Measurements from ENCODE around the gene SLC9A8. TPM values are rescaled to one million over a fixed set of nuclear protein-coding genes. Genes with fewer than 3 reads are reported as not detected.

Gene SLC9A8
- total RNA-seq, 4 donors from 2014 or later = 9.0 to 31.0 (median 16.6) TPM

DNA sequence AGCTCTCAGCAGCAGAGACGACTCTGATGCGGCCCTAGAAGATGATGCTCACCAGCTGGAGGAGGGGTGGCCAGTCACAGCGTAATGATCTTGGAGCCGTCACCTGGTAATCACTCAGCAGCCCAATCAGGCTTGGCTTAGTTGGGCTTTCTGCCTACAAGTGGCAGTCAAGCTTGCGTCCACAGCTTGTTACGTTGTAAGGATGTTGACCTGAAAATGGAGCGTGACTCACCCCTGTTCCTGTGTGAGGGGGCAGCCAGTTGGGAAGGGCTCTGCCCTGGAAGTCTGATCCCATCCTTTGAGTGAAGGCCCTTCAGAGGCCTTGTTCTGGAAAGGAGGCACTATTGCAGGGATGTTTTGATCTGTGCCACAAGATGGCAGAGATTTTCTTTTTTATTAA is 52.9 kb downstream of the SLC9A8 start:
- DNase-seq = no peak
- Histone ChIP-seq H3K9me3 (no peaks in the 10 kb centered on the region), H3K27me3 (no peaks in the 10 kb centered on the region), H3K27ac (no peak overlapping the region), H3K4me1 (no peaks in the 10 kb centered on the region), H3K4me3 (no peak overlapping the region), H3K36me3 (peaks cover 0 to 9% (median 2%) of the 10 kb centered on the region in 4 donors)
- in situ Hi-C loops (cut with MboI; ENCODE audit: low pct_ligation_motif_present in 1 of 4, low pct_unique_long_range_greater_than_20kb in 1 of 4, low sequenced_read_pairs in 3 of 4) (loop anchor here in 2 of 4 donors (25.0 kb wide), 1 partner anchor 528 kb away; no protein-coding TSS in a partner anchor), intact Hi-C loops (cut with DNase I; ENCODE audit: low total_unique reads) (no loop called here)
- TF ChIP-seq POLR2A (IDR thresholded peaks at IDR 0.05) (no peak), CTCF (IDR thresholded peaks at IDR 0.05) (no peak), EP300 (IDR thresholded peaks at IDR 0.05; ENCODE audit: low read depth) (no peak), POLR2AphosphoS5 (IDR thresholded peaks at IDR 0.05) (no peak)
- WGBS, 2 donors (ENCODE audit: low coverage in 1 of 2) = 89% methylated on average over 7 of the region's 7 CpGs; no CpG with 5 or more reads in 1 of the 2 donors

DNA sequence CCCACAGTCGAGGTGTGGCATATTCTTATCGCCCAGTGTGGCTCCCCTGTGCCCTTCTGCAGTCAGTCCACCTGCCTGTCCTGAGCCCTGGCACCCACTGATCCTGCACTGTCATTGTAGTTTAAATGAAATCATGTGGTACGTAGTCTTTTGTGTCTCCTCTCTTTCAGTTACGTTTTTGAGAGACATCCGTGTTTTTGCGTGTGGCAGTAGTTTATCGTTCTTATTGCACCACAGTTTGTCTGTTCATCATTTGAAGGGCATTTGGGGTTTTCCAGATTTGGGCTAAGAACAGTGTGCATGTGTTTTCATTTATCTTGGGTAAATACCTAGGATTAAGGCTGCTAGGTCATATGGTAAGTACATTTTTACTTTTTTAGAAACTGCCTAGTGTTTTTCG is 53.4 kb downstream of the SLC9A8 start:
- DNase-seq = no peak
- no peak for TF ChIP-seq POLR2AphosphoS5 (IDR thresholded peaks at IDR 0.05)
- TF ChIP-seq POLR2A (IDR thresholded peaks at IDR 0.05) = no peak
- TF ChIP-seq EP300 (IDR thresholded peaks at IDR 0.05; ENCODE audit: low read depth) = no peak
- no peak for TF ChIP-seq CTCF (IDR thresholded peaks at IDR 0.05)
- Histone ChIP-seq H3K9me3 (no peaks in the 10 kb centered on the region), H3K36me3 (peaks cover 0 to 9% (median 2%) of the 10 kb centered on the region in 4 donors), H3K27me3 (no peaks in the 10 kb centered on the region), H3K27ac (no peak overlapping the region), H3K4me3 (no peak overlapping the region), H3K4me1 (no peaks in the 10 kb centered on the region)
- in situ Hi-C loops (cut with MboI; ENCODE audit: low pct_ligation_motif_present in 1 of 4, low pct_unique_long_range_greater_than_20kb in 1 of 4, low sequenced_read_pairs in 3 of 4) = loop anchor here in 2 of 4 donors (25.0 kb wide), 1 partner anchor 529 kb away; no protein-coding TSS in a partner anchor
- intact Hi-C loops (cut with DNase I; ENCODE audit: low total_unique reads) = no loop called here
- 78 to 87% methylated on average over 7 to 8 of the region's 8 CpGs for WGBS, 2 donors (ENCODE audit: low coverage in 1 of 2)

- Histone ChIP-seq H3K9me3 (no peaks in the 10 kb centered on the region), H3K4me1 (no peaks in the 10 kb centered on the region), H3K36me3 (peaks cover 0 to 12% (median 5%) of the 10 kb centered on the region in 4 donors), H3K27ac (no peak overlapping the region), H3K27me3 (no peaks in the 10 kb centered on the region), H3K4me3 (no peak overlapping the region)
- in situ Hi-C loops (cut with MboI; ENCODE audit: low pct_ligation_motif_present in 1 of 4, low pct_unique_long_range_greater_than_20kb in 1 of 4, low sequenced_read_pairs in 3 of 4) = loop anchor here in 2 of 4 donors (25.0 kb wide), 1 partner anchor 530 kb away; no protein-coding TSS in a partner anchor
- DNase-seq = no peak
- intact Hi-C loops (cut with DNase I; ENCODE audit: low total_unique reads) = no loop called here
- WGBS, 2 donors (ENCODE audit: low coverage in 1 of 2) = 83 to 85% methylated on average over 4 to 9 of the region's 9 CpGs
- TF ChIP-seq EP300 (IDR thresholded peaks at IDR 0.05; ENCODE audit: low read depth) (no peak), CTCF (IDR thresholded peaks at IDR 0.05) (no peak), POLR2A (IDR thresholded peaks at IDR 0.05) (no peak), POLR2AphosphoS5 (IDR thresholded peaks at IDR 0.05) (no peak)
Measured at GRCh38 chr20:49867453-49868215, 55.0 kb downstream of the SLC9A8 start.

DNA sequence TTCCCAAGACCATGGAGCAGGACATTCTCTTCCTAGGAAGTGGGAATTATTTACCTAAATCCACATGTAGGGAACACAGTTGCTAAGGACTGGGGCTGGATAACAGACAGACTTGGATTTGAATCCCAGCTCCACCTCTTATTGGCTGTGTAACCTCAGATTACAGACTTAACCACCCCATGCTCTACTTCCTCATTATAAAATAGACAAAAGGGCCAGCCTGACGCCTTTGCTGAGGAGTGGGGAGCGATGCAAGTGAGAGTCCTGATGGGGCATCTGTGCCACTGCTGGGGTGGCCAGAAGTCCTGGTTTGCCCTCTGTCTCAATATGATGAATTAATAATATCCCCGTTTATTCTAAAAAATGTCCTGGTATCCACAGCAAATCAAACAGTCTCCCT is 55.9 kb downstream of the SLC9A8 start:
- no peak for DNase-seq
- no peaks in the 10 kb centered on the region for H3K9me3 ChIP-seq
- H3K27me3 ChIP-seq = no peaks in the 10 kb centered on the region
- intact Hi-C loops (cut with DNase I; ENCODE audit: low total_unique reads) = no loop called here
- H3K27ac ChIP-seq = no peak overlapping the region
- no peaks in the 10 kb centered on the region for H3K4me1 ChIP-seq
- H3K4me3 ChIP-seq = no peak overlapping the region
- in situ Hi-C loops (cut with MboI; ENCODE audit: low pct_ligation_motif_present in 1 of 4, low pct_unique_long_range_greater_than_20kb in 1 of 4, low sequenced_read_pairs in 3 of 4) = loop anchor here in 2 of 4 donors (25.0 kb wide), 1 partner anchor 531 kb away; no protein-coding TSS in a partner anchor
- TF ChIP-seq POLR2A (IDR thresholded peaks at IDR 0.05) = no peak
- TF ChIP-seq CTCF (IDR thresholded peaks at IDR 0.05) = no peak
- TF ChIP-seq EP300 (IDR thresholded peaks at IDR 0.05; ENCODE audit: low read depth) = no peak
- no peak for TF ChIP-seq POLR2AphosphoS5 (IDR thresholded peaks at IDR 0.05)
- peaks cover 0 to 12% (median 5%) of the 10 kb centered on the region in 4 donors for H3K36me3 ChIP-seq
- WGBS, 2 donors (ENCODE audit: low coverage in 1 of 2) = 78% methylated on average over 3 of the region's 3 CpGs; no CpG with 5 or more reads in 1 of the 2 donors
